ENCODE measurements around the gene OXA1L.

DNA sequence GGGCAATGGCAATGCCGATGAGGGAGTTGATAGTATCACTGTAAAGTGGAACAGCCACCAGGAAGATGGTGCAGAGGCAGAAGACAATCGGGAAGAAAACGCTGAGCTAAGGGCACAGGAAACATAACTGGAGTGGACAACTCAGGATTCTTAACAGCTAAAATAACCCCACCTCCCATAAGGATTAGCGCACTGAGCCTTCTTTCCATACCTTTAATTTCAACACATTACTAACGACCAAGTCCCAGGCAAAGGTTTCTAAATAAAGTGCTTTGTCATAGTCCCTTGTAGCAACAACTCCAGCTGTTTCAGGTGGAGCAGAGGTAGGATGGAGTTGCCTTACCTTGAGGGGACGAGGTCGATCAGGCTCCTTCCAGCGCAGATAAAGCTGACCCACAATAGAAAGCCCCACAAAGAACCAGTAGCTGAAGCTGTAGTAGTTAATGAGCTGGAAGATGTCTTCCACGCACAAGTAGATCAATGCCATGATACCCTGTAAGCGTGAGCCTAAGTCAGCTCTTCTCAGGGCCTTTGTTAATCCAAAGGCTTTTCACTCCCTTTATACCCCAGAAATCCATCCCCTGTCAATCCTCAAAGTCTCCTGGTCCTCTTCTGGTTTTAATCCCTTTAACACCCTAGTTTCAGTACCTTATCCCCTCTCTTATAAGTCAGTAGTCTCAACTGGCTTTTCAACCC lies 7.7 kb downstream of the OXA1L start:
- TF ChIP-seq FOXP2 (optimal IDR thresholded peaks at IDR 0.05; ENCODE audit: borderline replicate concordance, extremely low read depth, extremely low read length, insufficient read depth) (no peak), POLR2AphosphoS5 (IDR thresholded peaks at IDR 0.05; ENCODE audit: low read depth, low read length) (0 out of 2 replicates have a peak, but pooled peaks have one; percentile 27)
